GM21367 (cell line): ENCODE data around the gene KLF6.
"Not testable (repeated sequence)": the region's sequence is repeated elsewhere in the genome, so short reads cannot be mapped to it uniquely, and the experiment has no call there.

ENCODE experiments used
- ATAC-seq: cut with Tn5 transposase; IDR thresholded peaks from one replicate; pipeline ENCODE4 v1.9.1; 2021; ENCODE audit not compliant: unreplicated experiment

Gene KLF6

DNA sequence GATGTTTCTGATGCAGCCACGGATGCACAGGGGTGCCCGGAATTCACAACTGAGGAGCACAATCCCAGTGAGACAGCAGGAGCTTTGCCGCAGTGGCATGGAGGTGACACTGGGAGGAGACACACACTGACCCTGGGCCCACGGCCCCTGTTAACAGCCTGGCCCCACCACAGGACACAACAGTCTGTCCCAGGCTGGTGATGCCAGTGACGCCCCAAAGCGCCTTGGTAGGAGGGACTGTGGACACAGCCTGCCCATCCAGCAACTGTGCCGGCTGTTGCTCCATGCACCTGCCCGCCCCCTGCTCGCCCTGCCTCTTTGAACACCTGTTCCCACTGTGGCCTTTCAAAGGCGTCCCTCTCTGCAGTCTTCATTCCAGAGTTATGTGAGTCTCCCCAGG is 49.8 kb downstream of the KLF6 start:
- ATAC-seq = no peak

GRCh38 chr10:3734111-3734510 is 50.9 kb downstream of the KLF6 start:
- ATAC-seq = no peak

DNA sequence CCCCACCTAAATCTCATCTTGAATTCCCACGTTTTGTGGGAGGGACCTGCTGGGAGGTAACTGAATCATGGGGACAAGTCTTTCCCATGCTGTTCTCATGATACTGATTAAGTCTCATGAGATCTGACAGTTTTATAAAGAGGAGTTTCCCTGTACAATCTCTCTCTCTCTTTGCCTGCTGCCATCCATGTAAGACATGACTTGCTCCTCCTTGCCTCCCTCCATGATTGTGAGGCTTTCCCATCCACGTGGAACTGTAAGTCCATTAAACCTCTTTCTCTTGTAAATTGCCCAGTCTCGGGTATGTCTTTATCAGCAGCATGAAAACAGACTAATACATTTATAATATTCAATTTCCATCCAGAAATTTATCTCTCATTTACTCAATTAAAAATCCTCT is 52.8 kb downstream of the KLF6 start:
- not testable (repeated sequence) for ATAC-seq

- ATAC-seq = no peak
These were observed 55.5 kb downstream of the KLF6 start for GRCh38 chr10:3729397-3729976.

DNA sequence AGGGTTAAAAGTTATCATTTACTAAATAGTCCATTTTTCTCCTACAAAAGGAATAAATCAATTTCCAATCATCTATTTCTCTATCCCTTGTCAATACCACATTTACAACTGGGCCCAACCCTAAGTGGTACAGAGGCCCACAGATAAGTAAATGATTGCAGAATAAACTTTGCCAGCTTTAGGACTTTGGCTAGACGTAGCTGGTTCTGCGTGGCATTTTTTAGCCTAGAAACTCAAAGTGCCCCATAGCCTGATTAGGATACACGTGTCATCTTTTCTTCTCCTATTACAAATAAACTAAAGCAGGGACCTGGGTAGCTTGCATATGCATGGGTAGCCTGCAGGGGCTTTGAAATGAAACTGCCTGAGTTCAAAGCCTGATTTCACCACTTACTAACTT is 56.4 kb downstream of the KLF6 start:
- ATAC-seq = no peak

DNA sequence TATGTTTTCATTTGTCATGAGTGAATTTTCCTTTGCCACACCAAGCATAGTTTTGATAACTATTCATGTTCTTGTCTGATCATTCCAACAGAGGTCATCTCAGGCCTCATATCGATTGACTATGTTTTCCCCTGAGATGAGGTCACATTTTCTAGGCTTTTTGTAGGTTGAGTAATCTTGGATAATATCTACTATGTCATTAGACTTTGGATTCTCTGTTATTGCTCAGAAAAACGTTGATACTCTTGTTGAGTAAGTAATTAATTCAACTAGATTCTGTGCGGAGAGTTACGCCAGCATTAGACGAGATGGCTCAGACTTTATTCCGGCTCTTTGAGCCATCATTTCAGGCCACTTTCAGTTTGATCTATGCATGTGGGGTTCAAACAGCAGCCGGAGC is 57.7 kb downstream of the KLF6 start:
- ATAC-seq = no peak
